ENCODE results near the gene CCDC122.
"Not testable (repeated sequence)": the region's sequence is repeated elsewhere in the genome, so short reads cannot be mapped to it uniquely, and the experiment has no call there.

CCDC122 gene

DNA sequence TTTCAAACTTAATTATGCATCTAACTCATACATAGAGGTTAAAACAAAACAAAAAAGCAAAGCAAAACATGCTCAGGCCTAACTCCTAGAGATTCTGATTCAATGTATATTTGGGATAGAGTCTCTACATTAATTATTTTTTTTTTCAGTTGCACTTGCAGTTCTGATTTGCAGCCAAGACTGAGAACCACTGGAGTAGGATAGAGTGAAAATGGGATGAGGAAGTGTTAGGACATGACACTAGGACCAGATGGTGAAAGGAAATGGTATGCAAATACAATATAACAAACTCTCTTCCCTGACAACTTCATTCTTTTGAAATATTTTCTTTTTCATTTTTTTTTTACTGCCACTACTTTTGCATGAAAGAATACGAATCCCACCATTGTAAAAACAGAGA is 1.8 kb downstream of the CCDC122 start:
- in situ Hi-C loops (cut with MboI; ENCODE audit: low sequenced_read_pairs), result no loop called here

- in situ Hi-C loops (cut with MboI; ENCODE audit: low sequenced_read_pairs), result no loop called here
Measured at GRCh38 chr13:43877326-43877725, 2.2 kb downstream of the CCDC122 start.

GRCh38 chr13:43876366-43876765 is 3.2 kb downstream of the CCDC122 start:
- in situ Hi-C loops (cut with MboI; ENCODE audit: low sequenced_read_pairs), result no loop called here

- in situ Hi-C loops (cut with MboI; ENCODE audit: low sequenced_read_pairs), result no loop called here
Measured at GRCh38 chr13:43874504-43875092, 4.9 kb downstream of the CCDC122 start.

DNA sequence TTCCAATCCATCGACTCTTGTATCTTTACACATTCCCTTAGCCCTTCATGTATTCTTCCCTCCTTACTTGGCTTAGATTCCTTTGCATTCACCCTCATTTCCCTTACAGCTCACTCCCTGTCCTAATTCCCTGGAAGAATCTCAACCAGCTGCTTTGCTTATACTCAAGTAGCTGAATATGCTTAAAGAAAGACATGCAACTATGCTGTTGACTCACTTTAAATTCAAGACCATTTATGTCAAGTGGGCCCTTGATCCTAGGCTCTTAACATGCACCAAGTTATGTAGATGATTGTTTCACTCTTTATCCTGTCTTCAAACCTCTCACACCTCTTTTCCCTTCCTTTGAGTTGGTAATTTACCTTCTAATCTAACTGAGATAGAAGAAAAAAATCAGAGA is 7.4 kb downstream of the CCDC122 start:
- in situ Hi-C loops (cut with MboI; ENCODE audit: low sequenced_read_pairs), result no loop called here

DNA sequence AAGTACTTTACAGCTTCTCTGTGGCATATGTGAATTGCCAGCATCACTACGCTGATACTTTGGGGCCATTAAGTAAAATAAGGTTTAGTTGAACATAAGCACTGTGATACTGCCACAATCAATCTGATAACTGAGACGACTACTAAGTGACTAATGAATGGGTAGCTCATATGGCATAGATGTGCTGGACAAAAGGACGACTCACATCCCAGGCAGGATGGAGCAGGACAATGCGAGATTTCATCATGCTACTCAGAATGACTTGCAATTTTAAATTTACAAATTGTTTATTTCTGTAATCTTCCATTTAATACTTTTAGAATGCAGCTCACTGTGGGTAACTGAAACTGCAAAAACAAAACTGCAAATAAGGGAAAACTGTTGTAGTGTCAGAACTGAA is 13.6 kb downstream of the CCDC122 start:
- in situ Hi-C loops (cut with MboI; ENCODE audit: low sequenced_read_pairs), result no loop called here

DNA sequence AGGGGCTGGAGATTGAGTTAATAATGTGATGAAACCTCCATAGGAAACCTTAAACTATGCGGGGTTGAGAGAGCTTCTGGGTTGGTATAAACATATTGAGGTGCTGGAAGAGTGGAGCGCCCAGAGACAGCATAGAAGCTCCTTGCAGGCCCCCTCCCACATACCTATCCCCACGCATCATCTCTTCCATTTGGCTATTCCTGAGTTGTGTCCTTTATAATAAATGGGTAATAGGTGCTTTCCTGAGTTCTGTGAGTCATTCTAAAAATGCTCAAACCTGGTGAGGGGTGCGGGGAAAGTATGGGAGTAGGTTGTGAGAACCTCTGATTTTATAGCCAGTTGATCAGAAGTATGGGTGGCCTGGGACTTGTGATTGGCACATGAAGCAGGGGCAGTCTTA is 14.6 kb downstream of the CCDC122 start:
- in situ Hi-C loops (cut with MboI; ENCODE audit: low sequenced_read_pairs), result no loop called here

DNA sequence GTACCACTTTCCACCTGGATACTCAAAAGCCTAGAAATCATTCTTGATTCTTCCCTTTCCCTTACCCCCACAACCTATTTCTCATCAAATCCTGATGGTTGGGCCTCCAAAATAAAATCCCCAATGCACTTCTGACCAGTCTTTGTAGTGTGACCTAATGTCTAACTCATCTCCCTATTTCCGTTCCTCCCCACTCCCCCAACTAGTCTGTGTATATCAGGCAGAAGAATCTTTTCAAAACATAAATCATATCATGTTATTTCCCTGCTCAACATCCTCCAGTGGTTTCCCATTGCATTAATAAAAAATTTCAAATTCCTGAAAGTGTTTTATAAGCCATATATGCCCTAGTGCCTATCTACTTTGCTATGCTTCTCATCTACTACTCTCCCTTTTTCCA is 17.7 kb downstream of the CCDC122 start:
- in situ Hi-C loops (cut with MboI; ENCODE audit: low sequenced_read_pairs), result no loop called here

- in situ Hi-C loops (cut with MboI; ENCODE audit: low sequenced_read_pairs), result no loop called here
Measured at GRCh38 chr13:43852923-43853404, 26.6 kb downstream of the CCDC122 start.

GRCh38 chr13:43850873-43851272 is 28.7 kb downstream of the CCDC122 start:
- in situ Hi-C loops (cut with MboI; ENCODE audit: low sequenced_read_pairs), result no loop called here

DNA sequence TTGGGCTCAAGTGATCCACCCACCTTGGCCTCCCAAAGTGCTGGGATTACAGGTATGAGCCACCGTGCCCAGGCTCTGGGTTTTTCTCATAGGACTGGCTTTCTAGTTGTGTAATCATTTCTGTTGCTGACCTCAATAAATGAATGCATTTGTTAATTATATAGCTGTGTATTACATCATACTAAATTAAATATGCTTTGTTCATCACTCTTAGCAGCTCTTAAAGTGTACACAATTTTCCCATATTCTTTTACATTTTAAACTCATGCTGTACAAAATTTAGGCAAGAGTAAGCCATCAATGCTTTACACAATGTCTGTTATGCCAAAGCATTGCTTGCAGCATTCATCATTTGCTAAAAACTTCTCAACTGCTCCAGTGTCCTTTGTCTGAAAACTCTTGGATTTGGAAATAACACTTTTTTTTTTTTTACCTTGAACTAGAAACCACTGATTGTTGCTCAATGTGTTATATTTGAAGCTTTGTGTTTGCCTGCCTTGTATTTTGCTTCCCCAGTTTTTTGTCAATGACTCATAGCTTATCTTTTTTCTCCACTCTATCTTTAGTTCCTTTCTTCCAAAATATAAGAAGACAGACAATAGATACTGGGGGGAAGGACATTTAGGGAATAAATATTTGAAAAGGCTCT is 31.4 kb downstream of the CCDC122 start:
- in situ Hi-C loops (cut with MboI; ENCODE audit: low sequenced_read_pairs), result no loop called here

DNA sequence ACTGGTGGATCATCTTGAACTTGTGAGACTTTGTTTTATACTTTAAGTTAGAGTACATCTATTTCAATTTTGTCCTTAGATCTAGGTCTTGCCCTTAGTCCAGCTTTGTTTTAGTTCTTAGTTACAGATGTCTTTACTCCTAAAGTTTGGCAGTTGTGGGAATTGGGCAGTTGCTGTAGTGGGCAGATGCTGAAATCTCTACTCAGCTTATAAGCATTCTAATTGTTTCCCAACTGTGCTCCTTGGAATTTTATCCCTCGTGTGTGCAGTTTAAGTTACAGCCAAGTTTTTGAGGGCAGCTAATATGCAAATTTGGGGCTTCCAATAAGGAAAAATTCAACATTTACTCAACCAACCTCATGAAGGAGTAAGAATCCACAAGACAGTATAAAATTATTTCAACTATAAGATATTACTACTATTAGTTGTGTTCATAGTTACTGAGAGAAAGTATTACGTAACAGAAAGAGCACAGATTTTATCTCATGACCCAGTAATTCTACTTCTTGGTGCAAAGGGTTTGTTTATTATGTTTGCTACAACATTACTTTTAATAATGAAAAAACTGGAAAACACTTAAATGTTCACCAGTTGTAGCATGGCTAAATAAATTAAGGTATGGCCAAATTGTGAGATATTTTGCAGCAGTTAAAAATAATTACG is 32.9 kb downstream of the CCDC122 start:
- in situ Hi-C loops (cut with MboI; ENCODE audit: low sequenced_read_pairs), result no loop called here

GRCh38 chr13:43838909-43839308 is 40.6 kb downstream of the CCDC122 start:
- in situ Hi-C loops (cut with MboI; ENCODE audit: low sequenced_read_pairs), result no loop called here

- in situ Hi-C loops (cut with MboI; ENCODE audit: low sequenced_read_pairs), result no loop called here
Measured at GRCh38 chr13:43835701-43836100, 43.8 kb downstream of the CCDC122 start.

GRCh38 chr13:43831088-43831487 is 48.5 kb downstream of the CCDC122 start:
- in situ Hi-C loops (cut with MboI; ENCODE audit: low sequenced_read_pairs), result no loop called here

DNA sequence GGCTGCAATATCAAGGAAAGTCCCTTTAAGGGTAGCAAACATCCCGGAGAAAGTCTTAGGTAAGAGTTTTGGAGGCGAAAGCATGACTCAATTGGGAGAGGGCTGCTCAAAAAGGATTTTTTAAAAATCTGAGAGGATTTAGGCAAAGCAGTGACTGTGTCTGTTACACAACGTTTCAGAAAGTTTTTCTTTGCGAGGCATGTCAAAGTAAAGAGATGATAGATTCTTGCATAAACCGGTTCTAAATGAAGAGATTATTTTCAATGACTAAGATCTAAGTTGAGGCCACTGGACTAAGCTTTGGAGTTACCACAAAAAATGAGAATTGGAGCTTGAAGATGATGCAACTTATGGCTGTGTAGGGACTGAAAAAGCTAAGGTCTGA is 49.1 kb downstream of the CCDC122 start:
- in situ Hi-C loops (cut with MboI; ENCODE audit: low sequenced_read_pairs), result no loop called here

GRCh38 chr13:43824656-43825055 is 54.9 kb downstream of the CCDC122 start:
- in situ Hi-C loops (cut with MboI; ENCODE audit: low sequenced_read_pairs), result not testable (repeated sequence)

GRCh38 chr13:43822969-43823368 is 56.6 kb downstream of the CCDC122 start:
- in situ Hi-C loops (cut with MboI; ENCODE audit: low sequenced_read_pairs), result no loop called here

GRCh38 chr13:43816401-43816889 is 63.1 kb downstream of the CCDC122 start:
- in situ Hi-C loops (cut with MboI; ENCODE audit: low sequenced_read_pairs), result no loop called here

DNA sequence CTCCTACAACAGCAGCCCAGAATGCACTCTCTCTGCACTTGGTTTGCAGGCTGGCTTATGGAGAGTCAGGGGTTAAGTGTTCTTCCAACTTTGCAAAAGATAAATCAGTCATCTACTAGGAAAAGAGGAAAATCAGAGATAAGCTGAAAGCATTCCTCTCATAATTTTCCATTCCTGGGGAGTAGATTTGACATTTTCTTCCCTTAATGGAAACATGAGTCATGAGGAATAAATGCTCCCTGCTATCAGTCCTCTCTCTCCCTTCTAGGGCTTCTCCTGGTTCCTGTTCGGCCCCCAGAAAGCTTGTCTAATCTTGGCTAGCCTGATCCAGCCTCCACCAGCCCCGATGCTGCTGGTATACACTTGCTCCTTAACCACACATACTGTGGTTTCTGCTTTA is 64.3 kb downstream of the CCDC122 start:
- in situ Hi-C loops (cut with MboI; ENCODE audit: low sequenced_read_pairs), result no loop called here

- in situ Hi-C loops (cut with MboI; ENCODE audit: low sequenced_read_pairs), result no loop called here
Measured at GRCh38 chr13:43808676-43809075, 70.9 kb downstream of the CCDC122 start.

GRCh38 chr13:43805681-43806128 is 73.8 kb downstream of the CCDC122 start:
- in situ Hi-C loops (cut with MboI; ENCODE audit: low sequenced_read_pairs), result no loop called here
